Hindlimb muscle (tissue), 1 donor: Measurements from ENCODE around the gene ERC1. TPM values are rescaled to one million over a fixed set of nuclear protein-coding genes. Genes with fewer than 3 reads are reported as not detected.

ENCODE experiments used
- DNase-seq: peaks from one replicate; pipeline ENCODE4 v3.0.0-alpha.2; 2013
- polyA plus RNA-seq: library from polyadenylated mRNA; unstranded; fragments of 120-200 nt; gene quantifications from one replicate; pipeline ENCODE4 v1.2.1, GENCODE V29; 2013; ENCODE audit not compliant: insufficient read length

The ERC1 gene
- polyA plus RNA-seq, 1 donor: 24.1 TPM

- DNase-seq: no peak
Observed at GRCh38 chr12:1496162-1496900, 505.3 kb downstream of the ERC1 start.

- no peak for DNase-seq
Observed at GRCh38 chr12:1497161-1497560, 506.1 kb downstream of the ERC1 start.

- no peak for DNase-seq
Observed at GRCh38 chr12:1498199-1498740, 507.2 kb downstream of the ERC1 start.

- no peak for DNase-seq
Observed at GRCh38 chr12:1499351-1499750, 508.3 kb downstream of the ERC1 start.

- DNase-seq: no peak
Observed at GRCh38 chr12:1500095-1500801, 509.2 kb downstream of the ERC1 start.

- DNase-seq: no peak
Observed at GRCh38 chr12:1501001-1501400, 510.0 kb downstream of the ERC1 start.

GRCh38 chr12:1501695-1502378 lies 510.8 kb downstream of the ERC1 start:
- DNase-seq: peak; percentile 76

GRCh38 chr12:1502379-1502720 lies 511.3 kb downstream of the ERC1 start:
- DNase-seq: peak; percentile 86

GRCh38 chr12:1502831-1503230 lies 511.8 kb downstream of the ERC1 start:
- DNase-seq: no peak

GRCh38 chr12:1503281-1503711 lies 512.3 kb downstream of the ERC1 start:
- DNase-seq: no peak

- DNase-seq: no peak
Observed at GRCh38 chr12:1504304-1504894, 513.4 kb downstream of the ERC1 start.

- no peak for DNase-seq
Observed at GRCh38 chr12:1504895-1505311, 513.9 kb downstream of the ERC1 start.

GRCh38 chr12:1505576-1505975 lies 514.6 kb downstream of the ERC1 start:
- no peak for DNase-seq

- DNase-seq: no peak
Observed at GRCh38 chr12:1507308-1507707, 516.3 kb downstream of the ERC1 start.

- no peak for DNase-seq
Observed at GRCh38 chr12:1509413-1510052, 518.5 kb downstream of the ERC1 start.

- DNase-seq: peak; percentile 43
Observed at GRCh38 chr12:1510056-1510812, 519.2 kb downstream of the ERC1 start.

GRCh38 chr12:1515010-1515409 lies 524.0 kb downstream of the ERC1 start:
- DNase-seq: no peak

GRCh38 chr12:1515428-1515827 lies 524.4 kb downstream of the ERC1 start:
- DNase-seq: no peak

- DNase-seq: no peak
Observed at GRCh38 chr12:1517007-1517406, 526.0 kb downstream of the ERC1 start.

GRCh38 chr12:1517734-1518525 lies 526.9 kb downstream of the ERC1 start:
- DNase-seq: no peak
